Measurements from ENCODE around the gene NR2C2AP. TPM values are rescaled to one million over a fixed set of nuclear protein-coding genes. Genes with fewer than 3 reads are reported as not detected.

Gene NR2C2AP
- total and polyA plus RNA-seq, 3 donors from 2014 or later = 7.0 to 9.6 (median 9.4) TPM

DNA sequence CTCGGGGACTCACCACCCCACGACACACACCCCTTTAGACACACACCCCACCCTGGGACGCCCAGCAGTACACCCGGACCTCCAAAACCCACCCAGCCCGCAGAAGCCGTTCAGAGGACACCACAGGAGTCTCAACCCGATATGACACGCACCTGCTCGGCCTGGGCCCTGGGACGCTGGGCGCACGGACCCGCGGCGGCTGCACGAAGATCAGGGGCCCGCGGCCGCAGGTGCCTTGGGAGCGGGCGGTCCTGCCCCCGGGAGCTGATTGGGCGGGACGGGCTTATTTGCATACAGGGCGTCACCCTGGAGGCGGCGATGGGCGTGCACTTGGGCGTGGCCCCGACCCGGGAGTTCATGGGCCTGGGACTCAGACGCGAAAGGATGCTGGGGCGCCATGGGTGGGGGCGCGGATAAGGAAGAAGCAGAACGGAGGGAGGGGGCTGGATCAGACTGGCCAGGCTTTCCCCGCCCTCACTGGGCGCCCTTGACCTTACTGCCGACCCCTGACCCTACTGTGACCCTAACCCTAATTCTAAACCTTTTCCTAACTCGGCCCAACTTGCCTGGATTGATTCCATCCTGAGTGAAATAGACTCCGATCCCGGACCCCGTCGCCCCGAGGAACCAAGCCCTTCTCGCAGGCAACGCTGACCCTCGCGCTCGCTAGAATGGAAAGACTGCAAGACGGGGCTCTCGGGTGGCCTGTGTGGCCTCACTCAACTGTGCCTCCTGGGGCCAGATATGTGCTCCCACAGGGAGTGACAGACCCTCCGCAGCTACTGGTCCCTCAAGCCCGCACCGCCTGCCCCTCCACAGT is 33.0 kb downstream of the NR2C2AP start, which contains the start of gene MEF2B:
Gene MEF2B (minus strand): TSS at position 211 of the 820 bp plus-strand sequence. CDS start 19,528 bp downstream, outside the sequence.
- TF ChIP-seq POLR2A (IDR thresholded peaks at IDR 0.05) = no peak
- TF ChIP-seq, protein P1, sequence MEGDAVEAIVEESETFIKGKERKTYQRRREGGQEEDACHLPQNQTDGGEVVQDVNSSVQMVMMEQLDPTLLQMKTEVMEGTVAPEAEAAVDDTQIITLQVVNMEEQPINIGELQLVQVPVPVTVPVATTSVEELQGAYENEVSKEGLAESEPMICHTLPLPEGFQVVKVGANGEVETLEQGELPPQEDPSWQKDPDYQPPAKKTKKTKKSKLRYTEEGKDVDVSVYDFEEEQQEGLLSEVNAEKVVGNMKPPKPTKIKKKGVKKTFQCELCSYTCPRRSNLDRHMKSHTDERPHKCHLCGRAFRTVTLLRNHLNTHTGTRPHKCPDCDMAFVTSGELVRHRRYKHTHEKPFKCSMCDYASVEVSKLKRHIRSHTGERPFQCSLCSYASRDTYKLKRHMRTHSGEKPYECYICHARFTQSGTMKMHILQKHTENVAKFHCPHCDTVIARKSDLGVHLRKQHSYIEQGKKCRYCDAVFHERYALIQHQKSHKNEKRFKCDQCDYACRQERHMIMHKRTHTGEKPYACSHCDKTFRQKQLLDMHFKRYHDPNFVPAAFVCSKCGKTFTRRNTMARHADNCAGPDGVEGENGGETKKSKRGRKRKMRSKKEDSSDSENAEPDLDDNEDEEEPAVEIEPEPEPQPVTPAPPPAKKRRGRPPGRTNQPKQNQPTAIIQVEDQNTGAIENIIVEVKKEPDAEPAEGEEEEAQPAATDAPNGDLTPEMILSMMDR (IDR thresholded peaks at IDR 0.05) = no peak
- H3K36me3 ChIP-seq (ENCODE audit: low read depth, missing control alignments) = no peaks in the 10 kb centered on the region
- no peaks in the 10 kb centered on the region for H3K27me3 ChIP-seq
- 30 to 37% methylated on average over 29 to 56 of the region's 56 CpGs for WGBS, 2 donors
- H3K4me1 ChIP-seq = no peaks in the 10 kb centered on the region
- peak; percentile 87 for DNase-seq
- no peaks in the 10 kb centered on the region for H3K9me3 ChIP-seq
- peak within 1 kb of the TSS in 1 of 2 donors; percentile 43 for H3K4me3 ChIP-seq
- intact Hi-C loops (cut with DNase I; ENCODE audit: low total_unique reads) = no loop called here
- no peak within 1 kb of the TSS for H3K27ac ChIP-seq

DNA sequence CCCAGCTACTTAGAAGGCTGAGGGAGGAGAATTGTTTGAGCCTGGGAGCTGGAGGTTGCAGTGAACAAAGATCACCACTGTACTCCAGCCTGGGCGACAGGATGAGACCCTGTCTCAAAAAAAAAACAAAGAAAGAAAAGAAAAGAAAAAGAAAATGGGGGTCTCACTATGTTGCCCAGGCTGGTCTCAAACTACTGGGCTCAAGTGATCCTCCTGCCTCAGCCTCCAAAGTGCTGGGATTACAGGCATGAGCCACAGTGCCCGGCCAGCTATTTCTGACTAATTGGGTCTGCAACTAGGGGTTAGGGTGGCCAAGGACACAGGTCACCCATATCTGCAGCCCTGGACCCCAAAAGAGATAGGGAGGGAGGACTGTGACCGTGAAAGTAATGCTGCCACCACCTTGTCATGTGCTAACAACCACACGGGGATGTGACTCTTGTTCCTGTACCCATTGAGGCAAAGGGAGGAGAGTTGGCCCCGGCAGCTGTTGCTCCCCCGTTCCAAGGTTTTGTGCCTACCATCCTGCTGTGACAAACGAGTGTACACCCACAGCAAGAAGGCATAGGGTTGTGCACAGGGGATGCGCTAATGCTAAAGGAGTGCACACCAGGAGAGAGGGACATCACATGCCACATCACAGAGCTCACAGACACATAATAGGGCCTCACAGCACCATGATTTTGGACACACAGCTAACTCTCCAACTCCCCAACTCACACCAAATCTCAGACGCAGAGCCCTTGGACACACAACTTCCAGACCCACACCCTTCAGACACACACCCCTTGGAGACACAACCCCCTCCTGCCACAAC is 33.8 kb downstream of the NR2C2AP start:
- no peaks in the 10 kb centered on the region for H3K9me3 ChIP-seq
- no peaks in the 10 kb centered on the region for H3K27me3 ChIP-seq
- DNase-seq = no peak
- WGBS, 2 donors = 75 to 78% methylated on average over 5 to 9 of the region's 9 CpGs
- H3K4me1 ChIP-seq = no peaks in the 10 kb centered on the region
- peak overlapping the region in 1 of 2 donors; percentile 43 for H3K4me3 ChIP-seq
- no peaks in the 10 kb centered on the region for H3K36me3 ChIP-seq (ENCODE audit: low read depth, missing control alignments)
- intact Hi-C loops (cut with DNase I; ENCODE audit: low total_unique reads) = no loop called here
- no peak for TF ChIP-seq POLR2A (IDR thresholded peaks at IDR 0.05)
- TF ChIP-seq, protein P1 (IDR thresholded peaks at IDR 0.05) = no peak
- no peak overlapping the region for H3K27ac ChIP-seq

DNA sequence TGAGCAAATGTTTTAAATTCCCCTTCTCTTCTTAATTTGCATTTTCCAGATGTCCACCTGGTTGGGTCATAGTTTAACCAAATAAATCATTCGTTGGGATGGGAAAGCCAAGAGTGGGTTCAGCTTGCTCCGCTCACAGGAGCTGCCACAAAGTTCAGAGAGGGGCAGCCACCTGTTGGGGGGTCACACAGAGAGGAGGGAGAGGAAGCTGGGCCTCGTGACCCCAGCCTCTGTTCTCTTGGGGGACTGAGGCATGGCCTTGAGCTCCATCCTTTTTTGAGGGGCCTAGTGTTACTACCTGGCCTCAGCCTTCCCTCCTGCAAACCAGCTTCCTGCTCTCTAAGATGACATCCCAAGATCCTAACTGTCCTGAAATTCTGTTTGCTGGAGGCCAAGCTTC is 35.6 kb downstream of the NR2C2AP start:
- Histone ChIP-seq H3K27ac (no peak overlapping the region), H3K9me3 (no peaks in the 10 kb centered on the region), H3K4me3 (no peak overlapping the region), H3K27me3 (no peaks in the 10 kb centered on the region), H3K4me1 (no peaks in the 10 kb centered on the region), H3K36me3 (ENCODE audit: low read depth, missing control alignments) (no peaks in the 10 kb centered on the region)
- DNase-seq = no peak
- intact Hi-C loops (cut with DNase I; ENCODE audit: low total_unique reads) = no loop called here
- 78 to 82% methylated on average over 3 of the region's 3 CpGs for WGBS, 2 donors
- TF ChIP-seq, protein P1 (IDR thresholded peaks at IDR 0.05) = no peak
- no peak for TF ChIP-seq POLR2A (IDR thresholded peaks at IDR 0.05)

- no peaks in the 10 kb centered on the region for H3K27me3 ChIP-seq
- intact Hi-C loops (cut with DNase I; ENCODE audit: low total_unique reads) = no loop called here
- no peak overlapping the region for H3K27ac ChIP-seq
- no peaks in the 10 kb centered on the region for H3K9me3 ChIP-seq
- H3K4me3 ChIP-seq = no peak overlapping the region
- no peaks in the 10 kb centered on the region for H3K36me3 ChIP-seq (ENCODE audit: low read depth, missing control alignments)
- DNase-seq = no peak
- H3K4me1 ChIP-seq = no peaks in the 10 kb centered on the region
- TF ChIP-seq, protein P1 (IDR thresholded peaks at IDR 0.05) = no peak
- TF ChIP-seq POLR2A (IDR thresholded peaks at IDR 0.05) = no peak
- 100% methylated on average over 1 of the region's 1 CpG; no CpG with 5 or more reads in 1 of the 2 donors for WGBS, 2 donors
These were observed 37.8 kb downstream of the NR2C2AP start for GRCh38 chr19:19165396-19165795.

Data from testis (tissue), 3 donors.